Measurements from ENCODE around the gene CCDC33. TPM values are rescaled to one million over a fixed set of nuclear protein-coding genes. Genes with fewer than 3 reads are reported as not detected.

Gene CCDC33
- total RNA-seq, 1 experiment from 2014 or later = 0.15 TPM

GRCh38 chr15:74213858-74214284 lies 22.3 kb upstream of the CCDC33 start (continued):
- TF ChIP-seq FOSL1 (IDR thresholded peaks at IDR 0.05; ENCODE audit: low read depth) = no peak
- TF ChIP-seq JUND (IDR thresholded peaks at IDR 0.05) = no peak

- H2AFZ ChIP-seq (ENCODE audit: low read depth, low read length, poor library complexity, severe bottlenecking) = no peak overlapping the region
- no peak overlapping the region for H3K27ac ChIP-seq (ENCODE audit: low read depth, low read length)
- intact Hi-C loops (cut with micrococcal nuclease) = no loop called here
- BruUV-seq (replicated peaks) = no TSS peak
- no peaks in the 10 kb centered on the region for H4K20me1 ChIP-seq (ENCODE audit: insufficient read depth)
- ATAC-seq (no peak), DNase-seq (ENCODE audit: low read depth, low spot score) (no peak)
- POLR2A ChIA-PET = no interaction called here
- CTCF ChIA-PET = no interaction called here
- H3K9ac ChIP-seq (ENCODE audit: low read length) = no peak overlapping the region
- no peak for TF ChIP-seq EGR1 (IDR thresholded peaks at IDR 0.05; ENCODE audit: low read depth)
- TF ChIP-seq SP1 (IDR thresholded peaks at IDR 0.05; ENCODE audit: low read depth) = no peak
- TF ChIP-seq ZBTB33 (IDR thresholded peaks at IDR 0.05; ENCODE audit: extremely low read depth, insufficient replicate concordance, low read length) = no peak
- TF ChIP-seq YY1 (IDR thresholded peaks at IDR 0.05; ENCODE audit: extremely low read depth, insufficient replicate concordance, low read depth, low read length) = no peak
- no peak for TF ChIP-seq FOSL1 (IDR thresholded peaks at IDR 0.05; ENCODE audit: low read depth)
- TF ChIP-seq RAD21 (IDR thresholded peaks at IDR 0.05; ENCODE audit: low read depth) = no peak
- TF ChIP-seq TCF7L2 (IDR thresholded peaks at IDR 0.05; ENCODE audit: borderline replicate concordance, extremely low read depth, insufficient read depth, insufficient read length) = no peak
- no peak for TF ChIP-seq SIN3A (IDR thresholded peaks at IDR 0.05; ENCODE audit: low read depth)
- no peak for TF ChIP-seq JUND (IDR thresholded peaks at IDR 0.05)
- no peak for TF ChIP-seq POLR2A (IDR thresholded peaks at IDR 0.05; ENCODE audit: borderline replicate concordance, extremely low read depth, insufficient read depth, insufficient read length)
- TF ChIP-seq ELF1 (IDR thresholded peaks at IDR 0.05; ENCODE audit: borderline replicate concordance, low read depth) = no peak
- TF ChIP-seq EZH2 (IDR thresholded peaks at IDR 0.05) = no peak
- TF ChIP-seq MAX (IDR thresholded peaks at IDR 0.05) = no peak
- TF ChIP-seq POLR2AphosphoS5 (IDR thresholded peaks at IDR 0.05; ENCODE audit: low read depth, low read length) = no peak
- no peak for TF ChIP-seq SRF (IDR thresholded peaks at IDR 0.05; ENCODE audit: low read depth)
- no peak for TF ChIP-seq ATF3 (IDR thresholded peaks at IDR 0.05)
- TF ChIP-seq CEBPB (IDR thresholded peaks at IDR 0.05; ENCODE audit: low read depth) = no peak
- no peak for TF ChIP-seq CTCF (IDR thresholded peaks at IDR 0.05 in 2 of 3, conservative IDR thresholded peaks at IDR 0.05 in 1 of 3; ENCODE audit: borderline replicate concordance in 1 of 3, insufficient read depth in 1 of 3, low read depth in 2 of 3, low read length in 2 of 3)
- no peaks in the 10 kb centered on the region for H3K36me3 ChIP-seq (ENCODE audit: control insufficient read depth in 1 of 2, insufficient read depth in 2 of 2, low read length in 2 of 2)
- H3K4me1 ChIP-seq (ENCODE audit: control insufficient read depth in 1 of 2, insufficient read depth in 2 of 2, low read length in 2 of 2) = peaks cover 2 to 4% of the 10 kb centered on the region in 2 experiments; a peak in 2 of 4 replicates
- no peak overlapping the region for H3K4me2 ChIP-seq (ENCODE audit: low read length)
- no peaks in the 10 kb centered on the region for H3K9me3 ChIP-seq (ENCODE audit: control insufficient read depth in 1 of 2, insufficient read depth in 1 of 2, low read depth in 1 of 2, low read length in 2 of 2)
- H3K79me2 ChIP-seq (ENCODE audit: insufficient read depth, low read length) = no peaks in the 10 kb centered on the region
- RAD21 ChIA-PET (ENCODE audit: low non-redundant PET in 1 of 2, low total read pairs in 2 of 2, uncharacterized antibody in 2 of 2, unreplicated experiment in 2 of 2) = no interaction called here
- no peaks in the 10 kb centered on the region for H3K9me2 ChIP-seq (ENCODE audit: insufficient read depth)
- no peak overlapping the region for H3K4me3 ChIP-seq (replicated peaks in 1 of 2; ENCODE audit: low read depth in 1 of 2, low read length in 2 of 2)
- no peaks in the 10 kb centered on the region for H3K27me3 ChIP-seq (ENCODE audit: insufficient read depth, low read length)
Observed at GRCh38 chr15:74214324-74215021, 21.7 kb upstream of the CCDC33 start.

Data from HCT116 (cell line).